HT1080 (cell line): ENCODE results near the gene IVNS1ABP. TPM values are rescaled to one million over a fixed set of nuclear protein-coding genes. Genes with fewer than 3 reads are reported as not detected.
A peak's percentile ranks its signal among the peaks of the same experiment; 100 is the strongest.

ENCODE experiments used
- DNase-seq: peaks from one replicate; pipeline ENCODE4 v3.0.0-alpha.2; 2015; ENCODE audit warnings: low read depth
- total RNA-seq: library from RNA; depleted of rRNA; stranded (reverse); fragments of >200 nt; shearing (Covaris generic); gene quantifications from 2 replicates; pipeline ENCODE4 v1.2.3, GENCODE V29; 2014

IVNS1ABP gene
- total RNA-seq, 1 experiment from 2014 or later, result 43.1 TPM

- no peak for DNase-seq
These were observed 23.0 kb downstream of the IVNS1ABP start for GRCh38 chr1:185293967-185294542.

- DNase-seq, result no peak
These were observed 24.8 kb downstream of the IVNS1ABP start for GRCh38 chr1:185292237-185292636.

- no peak for DNase-seq
These were observed 25.4 kb downstream of the IVNS1ABP start for GRCh38 chr1:185291652-185292051.

- no peak for DNase-seq
These were observed 25.9 kb downstream of the IVNS1ABP start for GRCh38 chr1:185291159-185291558.

GRCh38 chr1:185289880-185290279, 27.2 kb downstream of the IVNS1ABP start:
- no peak for DNase-seq

GRCh38 chr1:185288435-185288834, 28.6 kb downstream of the IVNS1ABP start:
- no peak for DNase-seq

GRCh38 chr1:185287451-185287850, 29.6 kb downstream of the IVNS1ABP start:
- no peak for DNase-seq

- DNase-seq, result no peak
These were observed 32.3 kb downstream of the IVNS1ABP start for GRCh38 chr1:185284533-185285276.

- DNase-seq, result no peak
These were observed 32.9 kb downstream of the IVNS1ABP start for GRCh38 chr1:185284116-185284515.

- DNase-seq, result no peak
These were observed 35.8 kb downstream of the IVNS1ABP start for GRCh38 chr1:185281245-185281644.

- no peak for DNase-seq
These were observed 36.5 kb downstream of the IVNS1ABP start for GRCh38 chr1:185280589-185280988.

- peak; percentile 57 for DNase-seq
These were observed 37.5 kb downstream of the IVNS1ABP start for GRCh38 chr1:185279571-185279970.

GRCh38 chr1:185271921-185272320, 45.1 kb downstream of the IVNS1ABP start:
- DNase-seq, result no peak

- DNase-seq, result no peak
These were observed 48.7 kb downstream of the IVNS1ABP start for GRCh38 chr1:185268352-185268751.

- no peak for DNase-seq
These were observed 49.3 kb downstream of the IVNS1ABP start for GRCh38 chr1:185267701-185268100.

GRCh38 chr1:185267301-185267700, 49.7 kb downstream of the IVNS1ABP start:
- no peak for DNase-seq

GRCh38 chr1:185265314-185265713, 51.7 kb downstream of the IVNS1ABP start:
- DNase-seq, result no peak

- no peak for DNase-seq
These were observed 53.3 kb downstream of the IVNS1ABP start for GRCh38 chr1:185263780-185264179.

GRCh38 chr1:185263292-185263691, 53.8 kb downstream of the IVNS1ABP start:
- DNase-seq, result no peak

GRCh38 chr1:185262151-185262550, 54.9 kb downstream of the IVNS1ABP start:
- no peak for DNase-seq

GRCh38 chr1:185260611-185261010, 56.4 kb downstream of the IVNS1ABP start:
- no peak for DNase-seq

- DNase-seq, result no peak
These were observed 58.4 kb downstream of the IVNS1ABP start for GRCh38 chr1:185258676-185259075.

GRCh38 chr1:185257950-185258208, 59.2 kb downstream of the IVNS1ABP start:
- DNase-seq, result peak; percentile 32
